Nephron progenitor cell (in vitro differentiated cells): ENCODE measurements around the gene ZNF780A.

ENCODE experiments used
- DNase-seq: peaks from one replicate; pipeline ENCODE4 v3.0.0; 2021
- H3K27ac Mint-ChIP-seq: 2 replicates; pipeline ENCODE4 v1.8.0; 2021; ENCODE audit warnings: mild to moderate bottlenecking, moderate library complexity, mixed read lengths
- H3K27me3 Mint-ChIP-seq: 2 replicates; pipeline ENCODE4 v1.8.0; 2021; ENCODE audit warnings: mild to moderate bottlenecking, low read depth, mixed read lengths; ENCODE audit not compliant: poor library complexity
- H3K36me3 Mint-ChIP-seq: 2 replicates; pipeline ENCODE4 v1.8.0; 2021; ENCODE audit warnings: low read depth, mixed read lengths
- H3K4me1 Mint-ChIP-seq: 2 replicates; pipeline ENCODE4 v1.8.0; 2021; ENCODE audit warnings: mixed read lengths
- H3K4me3 Mint-ChIP-seq: 2 replicates; pipeline ENCODE4 v1.8.0; 2021; ENCODE audit warnings: mild to moderate bottlenecking, moderate library complexity, mixed read lengths
- H3K9me3 Mint-ChIP-seq: 2 replicates; pipeline ENCODE4 v1.8.0; 2021; ENCODE audit warnings: mild to moderate bottlenecking, moderate library complexity, mixed read lengths
- TF ChIP-seq, protein P1 (sequence below): fragments of 200-600 bp; sonication (generic); IDR thresholded peaks from 2 replicates; pipeline ENCODE4 v1.5.0; 2021; ENCODE audit warnings: antibody characterized with exemption

ZNF780A gene

DNA sequence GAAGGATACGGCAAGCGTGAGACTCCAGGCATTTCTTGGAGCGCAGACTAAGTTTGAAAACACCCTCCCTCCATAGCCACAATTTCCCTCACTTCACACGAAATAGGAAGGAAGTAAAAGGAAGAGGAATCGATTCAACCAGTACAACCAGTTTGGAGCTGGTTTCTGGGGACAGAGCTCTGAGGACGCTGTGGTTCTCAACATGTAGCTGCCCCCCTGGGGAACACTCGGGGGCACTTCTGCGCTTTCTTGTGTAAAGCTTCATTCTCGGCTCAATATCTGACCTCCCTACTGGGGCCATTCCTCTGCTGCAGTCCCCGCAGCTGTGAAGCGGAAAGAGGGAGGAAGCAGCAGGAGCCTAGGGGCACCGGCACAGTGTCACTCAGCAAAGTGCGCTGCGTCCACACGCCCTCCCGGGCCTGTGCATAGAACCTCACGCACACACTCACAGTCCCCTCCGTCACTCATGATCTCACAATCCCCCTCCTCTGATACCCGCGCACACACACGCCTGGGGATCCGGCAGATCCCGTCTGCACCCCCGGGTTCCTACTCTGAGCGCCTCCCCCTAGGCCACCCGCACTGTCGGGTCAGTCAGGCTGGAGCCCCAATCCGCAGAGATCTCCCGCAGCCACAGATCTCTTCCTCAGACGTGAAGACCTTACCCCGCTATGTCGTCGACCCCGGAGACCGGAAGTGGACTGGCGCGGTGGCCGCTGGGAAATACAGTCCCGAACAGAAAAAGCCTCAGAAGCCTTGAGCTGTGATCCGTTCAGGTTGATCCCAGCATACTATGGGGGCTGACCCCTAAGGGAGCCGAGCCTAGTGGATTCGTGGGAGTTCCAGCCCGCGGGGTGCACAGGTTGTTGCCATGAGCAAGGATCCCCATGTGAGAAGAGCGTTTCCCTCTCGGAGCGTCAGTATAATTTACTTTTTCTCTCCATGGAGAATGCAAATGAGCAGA, at the start of gene ZNF780A:
Gene ZNF780A, minus strand, starts transcription at position 703 of the 964 bp plus-strand sequence. CDS start 6,190 bp downstream, outside the sequence.
- peak within 1 kb of the TSS; percentile 99 for H3K27ac Mint-ChIP-seq
- peak within 1 kb of the TSS; percentile 100 for H3K4me3 Mint-ChIP-seq
- peak; percentile 75 for DNase-seq
- peaks cover 19% of the 10 kb centered on the region for H3K27me3 Mint-ChIP-seq
- TF ChIP-seq, protein P1, sequence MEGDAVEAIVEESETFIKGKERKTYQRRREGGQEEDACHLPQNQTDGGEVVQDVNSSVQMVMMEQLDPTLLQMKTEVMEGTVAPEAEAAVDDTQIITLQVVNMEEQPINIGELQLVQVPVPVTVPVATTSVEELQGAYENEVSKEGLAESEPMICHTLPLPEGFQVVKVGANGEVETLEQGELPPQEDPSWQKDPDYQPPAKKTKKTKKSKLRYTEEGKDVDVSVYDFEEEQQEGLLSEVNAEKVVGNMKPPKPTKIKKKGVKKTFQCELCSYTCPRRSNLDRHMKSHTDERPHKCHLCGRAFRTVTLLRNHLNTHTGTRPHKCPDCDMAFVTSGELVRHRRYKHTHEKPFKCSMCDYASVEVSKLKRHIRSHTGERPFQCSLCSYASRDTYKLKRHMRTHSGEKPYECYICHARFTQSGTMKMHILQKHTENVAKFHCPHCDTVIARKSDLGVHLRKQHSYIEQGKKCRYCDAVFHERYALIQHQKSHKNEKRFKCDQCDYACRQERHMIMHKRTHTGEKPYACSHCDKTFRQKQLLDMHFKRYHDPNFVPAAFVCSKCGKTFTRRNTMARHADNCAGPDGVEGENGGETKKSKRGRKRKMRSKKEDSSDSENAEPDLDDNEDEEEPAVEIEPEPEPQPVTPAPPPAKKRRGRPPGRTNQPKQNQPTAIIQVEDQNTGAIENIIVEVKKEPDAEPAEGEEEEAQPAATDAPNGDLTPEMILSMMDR, result no peak
- peaks cover 35% of the 10 kb centered on the region for H3K36me3 Mint-ChIP-seq
- peaks cover 22% of the 10 kb centered on the region for H3K4me1 Mint-ChIP-seq
- H3K9me3 Mint-ChIP-seq, result peaks cover 44% of the 10 kb centered on the region

DNA sequence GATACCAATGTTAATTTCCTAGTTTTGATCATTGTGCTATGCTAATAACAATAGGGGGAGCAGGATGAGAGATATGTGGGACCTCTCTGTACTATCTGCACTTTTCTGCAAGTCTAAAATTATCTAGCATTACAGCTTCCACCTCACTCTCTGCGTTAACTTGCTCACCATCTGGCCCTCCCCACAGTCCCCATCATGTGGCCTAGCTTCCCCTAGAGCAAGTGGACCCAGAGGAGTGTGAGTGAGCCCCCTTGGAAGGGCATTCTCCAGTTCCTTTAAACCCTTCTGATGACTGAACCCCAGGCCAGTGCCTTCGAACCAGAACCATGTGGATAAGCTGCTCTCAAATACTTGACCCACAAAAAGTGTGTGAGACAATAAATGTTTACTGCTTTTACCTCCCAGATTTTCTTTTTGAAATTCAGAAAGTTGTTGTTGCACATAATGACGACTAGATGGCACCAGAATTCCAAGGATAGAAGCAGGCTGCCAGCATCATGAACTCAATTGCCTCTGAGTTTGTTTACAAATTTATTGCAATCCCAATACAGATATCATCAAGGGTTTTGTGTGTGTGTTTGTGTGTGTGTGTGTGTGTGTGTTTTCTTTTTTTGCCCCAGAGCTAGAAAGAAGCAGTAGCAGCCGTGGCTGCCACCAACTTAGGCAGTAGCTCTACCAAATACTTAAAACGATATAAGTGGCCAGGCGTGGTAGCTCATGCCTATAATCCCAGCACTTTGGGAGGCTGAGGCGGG, 49.0 kb upstream of the ZNF780A start:
- H3K27me3 Mint-ChIP-seq, result peaks cover 47% of the 10 kb centered on the region
- peak; percentile 12 for DNase-seq
- H3K36me3 Mint-ChIP-seq, result no peaks in the 10 kb centered on the region

DNA sequence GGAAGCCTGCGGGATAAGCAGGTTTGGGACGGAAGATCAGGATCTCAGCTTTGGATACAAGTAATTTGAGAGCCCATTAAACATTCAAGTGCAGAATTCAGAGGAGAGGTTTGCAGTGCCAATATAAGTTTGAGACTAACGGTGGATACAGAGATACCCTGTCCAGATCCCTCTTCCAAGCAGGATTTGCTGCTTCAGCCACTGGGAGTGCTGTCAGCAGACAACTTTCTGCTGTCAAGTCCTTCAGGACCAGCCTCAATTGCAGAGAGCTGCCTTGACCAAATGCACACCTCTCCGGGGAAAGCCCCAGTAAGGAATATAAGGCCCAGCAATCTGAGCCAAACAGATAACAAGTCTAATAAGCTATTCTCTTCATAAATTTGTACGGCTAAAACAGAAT, 46.1 kb upstream of the ZNF780A start:
- no peak overlapping the region for H3K27ac Mint-ChIP-seq
- H3K9me3 Mint-ChIP-seq, result no peaks in the 10 kb centered on the region
- peaks cover 52% of the 10 kb centered on the region for H3K27me3 Mint-ChIP-seq
- no peaks in the 10 kb centered on the region for H3K36me3 Mint-ChIP-seq
- no peak overlapping the region for H3K4me3 Mint-ChIP-seq
- no peak for DNase-seq
- H3K4me1 Mint-ChIP-seq, result no peaks in the 10 kb centered on the region
- TF ChIP-seq, protein P1, result no peak

More for the DNA sequence above, 49.0 kb upstream of the ZNF780A start:
- Mint-ChIP-seq H3K27ac (no peak overlapping the region), H3K4me3 (no peak overlapping the region), H3K4me1 (no peaks in the 10 kb centered on the region), H3K9me3 (no peaks in the 10 kb centered on the region)
- TF ChIP-seq, protein P1, result peak; percentile 65

DNA sequence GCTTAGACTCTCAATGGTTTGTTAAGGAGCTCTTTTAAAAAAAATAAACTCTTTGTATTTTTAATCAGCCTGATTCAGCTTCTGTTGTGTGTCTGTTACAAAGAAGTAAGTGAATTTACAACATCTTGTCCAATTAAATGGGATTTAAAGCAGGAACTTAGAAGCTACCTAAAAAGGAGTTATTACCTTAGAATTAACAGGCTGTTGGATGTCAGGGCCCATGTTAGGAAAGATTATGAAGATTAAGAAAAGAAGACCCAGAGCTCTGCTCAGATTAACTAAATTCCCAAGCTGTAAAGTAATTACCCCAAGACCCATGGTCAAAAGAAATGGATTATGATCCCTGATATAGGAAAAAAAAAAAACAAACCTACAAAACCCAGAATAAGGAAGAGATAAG, 44.1 kb upstream of the ZNF780A start:
- TF ChIP-seq, protein P1, result no peak
- H3K4me3 Mint-ChIP-seq, result no peak overlapping the region
- peaks cover under 1% of the 10 kb centered on the region for H3K9me3 Mint-ChIP-seq
- no peak overlapping the region for H3K27ac Mint-ChIP-seq
- peaks cover 45% of the 10 kb centered on the region for H3K27me3 Mint-ChIP-seq
- H3K36me3 Mint-ChIP-seq, result no peaks in the 10 kb centered on the region
- DNase-seq, result no peak
- no peaks in the 10 kb centered on the region for H3K4me1 Mint-ChIP-seq

DNA sequence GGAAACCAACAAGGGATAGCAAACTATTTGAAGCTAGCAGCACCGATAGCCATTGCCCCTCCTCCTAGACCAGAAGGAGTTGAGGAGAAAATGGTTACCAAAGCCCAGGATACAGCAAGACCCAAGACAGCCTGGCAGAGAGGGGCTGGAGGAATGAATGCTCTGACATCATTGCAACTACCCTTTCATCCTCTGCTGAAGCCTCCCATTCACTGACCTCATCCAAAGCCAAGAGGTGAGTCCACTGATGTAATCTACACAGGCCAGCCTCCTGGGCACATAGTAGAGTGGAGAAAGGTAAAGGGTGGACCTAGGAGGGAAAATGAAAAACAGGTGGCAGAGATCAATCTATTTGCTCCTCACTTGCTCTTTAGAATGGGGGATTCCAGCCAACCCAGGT, 42.7 kb upstream of the ZNF780A start:
- H3K36me3 Mint-ChIP-seq, result no peaks in the 10 kb centered on the region
- no peak overlapping the region for H3K4me3 Mint-ChIP-seq
- H3K27ac Mint-ChIP-seq, result no peak overlapping the region
- TF ChIP-seq, protein P1, result no peak
- no peak for DNase-seq
- H3K4me1 Mint-ChIP-seq, result no peaks in the 10 kb centered on the region
- peaks cover 41% of the 10 kb centered on the region for H3K27me3 Mint-ChIP-seq
- peaks cover 5% of the 10 kb centered on the region for H3K9me3 Mint-ChIP-seq
